ENCODE measurements around the gene MIA2.

GRCh38 chr14:39303115-39303514 lies 69.4 kb downstream of the MIA2 start:
- no peak for TF ChIP-seq POLR2A (IDR thresholded peaks at IDR 0.05)
- TF ChIP-seq CTCF (IDR thresholded peaks at IDR 0.05): no peak
